8988T (cell line): ENCODE measurements around the gene SNX30.
A peak's percentile ranks its signal among the peaks of the same experiment; 100 is the strongest.

Experiments
- DNase-seq: peaks from one replicate; pipeline ENCODE4 v3.0.0; 2011

SNX30 gene

GRCh38 chr9:112784020-112784785 is 33.6 kb downstream of the SNX30 start:
- no peak for DNase-seq

- no peak for DNase-seq
Observed at GRCh38 chr9:112785986-112786385, 35.4 kb downstream of the SNX30 start.

- no peak for DNase-seq
Observed at GRCh38 chr9:112786829-112787520, 36.4 kb downstream of the SNX30 start.

- no peak for DNase-seq
Observed at GRCh38 chr9:112787978-112788377, 37.4 kb downstream of the SNX30 start.

- no peak for DNase-seq
Observed at GRCh38 chr9:112789473-112789872, 38.9 kb downstream of the SNX30 start.

- DNase-seq: no peak
Observed at GRCh38 chr9:112789891-112790774, 39.6 kb downstream of the SNX30 start.

- no peak for DNase-seq
Observed at GRCh38 chr9:112792670-112793069, 42.1 kb downstream of the SNX30 start.

GRCh38 chr9:112793213-112793810 is 42.8 kb downstream of the SNX30 start:
- DNase-seq: peak; percentile 53

- no peak for DNase-seq
Observed at GRCh38 chr9:112794731-112795130, 44.2 kb downstream of the SNX30 start.

- no peak for DNase-seq
Observed at GRCh38 chr9:112795921-112796320, 45.4 kb downstream of the SNX30 start.

- DNase-seq: no peak
Observed at GRCh38 chr9:112796485-112796884, 45.9 kb downstream of the SNX30 start.

GRCh38 chr9:112809351-112809848 is 58.8 kb downstream of the SNX30 start:
- DNase-seq: no peak

GRCh38 chr9:112809906-112810305 is 59.3 kb downstream of the SNX30 start:
- no peak for DNase-seq

GRCh38 chr9:112810696-112811490 is 60.3 kb downstream of the SNX30 start:
- DNase-seq: no peak

GRCh38 chr9:112811518-112811917 is 61.0 kb downstream of the SNX30 start:
- no peak for DNase-seq

GRCh38 chr9:112815868-112816267 is 65.3 kb downstream of the SNX30 start:
- DNase-seq: no peak

- no peak for DNase-seq
Observed at GRCh38 chr9:112817860-112818203, 67.3 kb downstream of the SNX30 start.

GRCh38 chr9:112819635-112820496 is 69.3 kb downstream of the SNX30 start:
- peak; percentile 34 for DNase-seq

GRCh38 chr9:112820881-112821280 is 70.3 kb downstream of the SNX30 start:
- DNase-seq: no peak

GRCh38 chr9:112822618-112823017 is 72.1 kb downstream of the SNX30 start:
- no peak for DNase-seq

- DNase-seq: no peak
Observed at GRCh38 chr9:112823257-112823656, 72.7 kb downstream of the SNX30 start.
